A673 (cell line): ENCODE results near the gene STAG1.

Experiments used
- CTCF ChIP-seq: fragments of 300-800, 200-600 bp; sonication (generic); conservative IDR thresholded peaks from 2 replicates; pipeline ENCODE4 v1.5.1; 2017; ENCODE audit warnings: low read depth, mild to moderate bottlenecking, antibody characterized with exemption, low read length, moderate library complexity, mixed read lengths
- EZH2 ChIP-seq: fragments of 200-600 bp; sonication (generic); IDR thresholded peaks from 2 replicates; pipeline ENCODE4 v1.6.1; 2017; ENCODE audit warnings: borderline replicate concordance, low read depth, mild to moderate bottlenecking, mixed read lengths, antibody characterized with exemption, low read length; ENCODE audit not compliant: poor library complexity, severe bottlenecking

GRCh38 chr3:136624894-136625815 is 127.0 kb downstream of the STAG1 start:
- TF ChIP-seq CTCF (no peak), EZH2 (no peak)
